Peyer's patch (tissue), 4 donors: ENCODE measurements around the gene GARIN5B. TPM values are rescaled to one million over a fixed set of nuclear protein-coding genes. Genes with fewer than 3 reads are reported as not detected.

ENCODE experiments used
- DNase-seq, 3 donors: peaks; one replicate each; pipeline ENCODE4 v3.0.0-alpha.2; 2017 to 2019
- H3K27ac ChIP-seq, 4 donors: fragments of 200-600 bp; sonication (generic); one replicate each; pipeline ENCODE4 v1.5.1; 2016 to 2019
- H3K27me3 ChIP-seq, 2 donors: fragments of 200-600 bp; sonication (generic); one replicate each; pipeline ENCODE4 v1.5.1; 2019
- H3K36me3 ChIP-seq, 3 donors: fragments of 200-600 bp; sonication (generic); one replicate each; pipeline ENCODE4 v1.5.1; 2016 to 2019
- H3K4me1 ChIP-seq, 4 donors: fragments of 200-600 bp; sonication (generic); one replicate each; pipeline ENCODE4 v1.5.1; 2016 to 2019
- H3K4me3 ChIP-seq, 4 donors: fragments of 200-600 bp; sonication (generic); 1 replicate in 3 of 4; 2 replicates in 1 of 4; pipeline ENCODE4 v1.5.1; 2016 to 2019; ENCODE audit warnings: mild to moderate bottlenecking in 1 of 4
- H3K9me3 ChIP-seq, 4 donors: fragments of 200-600 bp; sonication (generic); one replicate each; pipeline ENCODE4 v1.5.1; 2016 to 2019; ENCODE audit warnings: mild to moderate bottlenecking in 1 of 4
- CTCF ChIP-seq, 6 experiments: fragments of 450-650 bp in 4 of 6; fragments of 200-600 bp in 2 of 6; sonication (generic) in 1 of 6; IDR thresholded peaks; one replicate each; pipeline ENCODE4 v1.5.1; 2017 to 2019; ENCODE audit warnings: antibody characterized with exemption in 6 of 6, mild to moderate bottlenecking in 3 of 6, moderate library complexity in 1 of 6
- POLR2A ChIP-seq, 2 donors: fragments of 450-650 bp; IDR thresholded peaks; one replicate each; pipeline ENCODE4 v1.5.1; 2017; ENCODE audit warnings: antibody characterized with exemption in 2 of 2, mild to moderate bottlenecking in 2 of 2, moderate library complexity in 2 of 2
- total RNA-seq, 4 donors: library from RNA; depleted of rRNA; stranded (reverse); fragments of >200 nt; gene quantifications; one replicate each; pipeline ENCODE4 v1.1.0, GENCODE V29; 2016

Gene GARIN5B
- total RNA-seq, 4 donors from 2014 or later, result not detected

- Histone ChIP-seq H3K27me3 (no peaks in the 10 kb centered on the region), H3K4me3 (no peak overlapping the region), H3K4me1 (no peaks in the 10 kb centered on the region), H3K9me3 (no peaks in the 10 kb centered on the region), H3K36me3 (peaks cover 0 to 29% (median 0%) of the 10 kb centered on the region in 3 donors), H3K27ac (no peak overlapping the region)
- DNase-seq, result no peak
- TF ChIP-seq CTCF (IDR thresholded peaks at IDR 0.05), result no peak
- TF ChIP-seq POLR2A (IDR thresholded peaks at IDR 0.05), result no peak
Observed at GRCh38 chr19:55311797-55312196, 51.3 kb downstream of the GARIN5B start.

GRCh38 chr19:55311397-55311796, 51.7 kb downstream of the GARIN5B start:
- TF ChIP-seq CTCF (IDR thresholded peaks at IDR 0.05) (no peak), POLR2A (IDR thresholded peaks at IDR 0.05) (no peak)
- Histone ChIP-seq H3K36me3 (peaks cover 0 to 25% (median 0%) of the 10 kb centered on the region in 3 donors), H3K4me1 (no peaks in the 10 kb centered on the region)

DNA sequence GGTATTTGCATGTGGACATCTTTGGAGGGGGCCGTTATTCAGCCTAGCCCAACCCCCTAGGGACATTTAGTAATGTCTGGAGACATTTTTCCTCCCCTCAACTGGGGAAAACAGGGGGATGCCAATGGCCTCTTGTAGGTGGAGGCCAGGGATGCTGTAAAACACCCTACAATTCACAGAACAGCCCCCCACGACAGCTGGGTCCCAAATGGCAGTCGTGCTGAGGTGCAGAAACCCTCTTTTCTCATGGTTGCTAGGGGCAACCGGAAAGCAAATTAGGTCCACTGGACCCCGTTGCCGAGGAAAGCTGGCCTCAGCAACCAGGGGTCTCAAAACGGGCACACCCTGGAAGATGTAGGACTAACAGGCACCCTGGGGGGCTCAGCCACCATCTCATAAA, 52.6 kb downstream of the GARIN5B start:
- Histone ChIP-seq H3K4me1 (no peaks in the 10 kb centered on the region), H3K4me3 (no peak overlapping the region), H3K9me3 (no peaks in the 10 kb centered on the region), H3K27me3 (no peaks in the 10 kb centered on the region), H3K36me3 (peaks cover 0 to 16% (median 0%) of the 10 kb centered on the region in 3 donors), H3K27ac (no peak overlapping the region)
- no peak for TF ChIP-seq POLR2A (IDR thresholded peaks at IDR 0.05)
- no peak for TF ChIP-seq CTCF (IDR thresholded peaks at IDR 0.05)
- DNase-seq, result no peak

More at GRCh38 chr19:55311397-55311796, 51.7 kb downstream of the GARIN5B start:
- Histone ChIP-seq H3K27me3 (no peaks in the 10 kb centered on the region), H3K4me3 (no peak overlapping the region), H3K9me3 (no peaks in the 10 kb centered on the region), H3K27ac (no peak overlapping the region)
- DNase-seq, result no peak

DNA sequence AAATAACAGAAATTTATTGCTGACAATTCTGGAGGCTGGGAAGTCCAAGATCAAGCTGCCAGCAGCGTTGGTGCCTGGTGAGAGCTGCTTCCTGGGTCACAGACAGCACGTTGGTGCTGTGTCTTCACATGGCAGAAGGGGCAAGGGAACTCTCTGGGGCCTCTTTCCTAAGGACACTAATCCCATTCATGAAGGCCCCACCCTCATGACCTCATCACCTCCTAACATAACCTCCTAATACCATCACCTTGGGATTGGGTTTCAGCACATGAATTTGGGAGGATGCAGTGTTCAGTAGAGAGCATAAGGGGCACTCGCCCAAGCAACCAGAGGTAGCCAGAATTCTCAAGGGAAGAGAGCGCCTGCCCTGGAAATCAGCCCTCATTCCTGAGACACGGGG, 53.6 kb downstream of the GARIN5B start:
- Histone ChIP-seq H3K4me3 (no peak overlapping the region), H3K9me3 (no peaks in the 10 kb centered on the region), H3K27ac (no peak overlapping the region), H3K27me3 (no peaks in the 10 kb centered on the region), H3K36me3 (peaks cover 0 to 10% (median 0%) of the 10 kb centered on the region in 3 donors), H3K4me1 (no peaks in the 10 kb centered on the region)
- no peak for DNase-seq
- TF ChIP-seq POLR2A (IDR thresholded peaks at IDR 0.05), result no peak
- no peak for TF ChIP-seq CTCF (IDR thresholded peaks at IDR 0.05)

DNA sequence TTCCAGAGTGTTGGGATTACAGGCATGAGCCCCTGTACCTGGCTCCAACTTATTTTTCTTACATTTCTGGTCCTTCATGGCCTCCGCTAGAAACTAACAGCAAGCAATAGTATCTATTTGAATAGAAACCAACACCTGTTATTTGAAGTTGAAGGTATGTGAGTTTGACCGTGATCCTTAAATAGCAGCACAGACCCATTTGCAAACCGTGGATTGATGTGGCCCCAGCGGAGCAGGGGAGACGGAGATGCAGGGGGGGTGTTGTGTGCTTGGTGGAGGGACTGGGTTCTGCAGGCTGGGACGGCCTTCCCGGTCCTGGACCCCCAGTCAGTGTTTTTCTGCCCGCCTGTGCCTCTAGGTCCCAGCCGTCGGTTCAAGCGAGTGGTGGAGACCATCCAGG, 54.8 kb downstream of the GARIN5B start:
- Histone ChIP-seq H3K4me3 (no peak overlapping the region), H3K9me3 (no peaks in the 10 kb centered on the region), H3K27me3 (no peaks in the 10 kb centered on the region), H3K4me1 (no peaks in the 10 kb centered on the region), H3K27ac (no peak overlapping the region), H3K36me3 (peaks cover 0 to 6% (median 0%) of the 10 kb centered on the region in 3 donors)
- no peak for DNase-seq
- TF ChIP-seq POLR2A (IDR thresholded peaks at IDR 0.05), result no peak
- TF ChIP-seq CTCF (IDR thresholded peaks at IDR 0.05), result no peak

DNA sequence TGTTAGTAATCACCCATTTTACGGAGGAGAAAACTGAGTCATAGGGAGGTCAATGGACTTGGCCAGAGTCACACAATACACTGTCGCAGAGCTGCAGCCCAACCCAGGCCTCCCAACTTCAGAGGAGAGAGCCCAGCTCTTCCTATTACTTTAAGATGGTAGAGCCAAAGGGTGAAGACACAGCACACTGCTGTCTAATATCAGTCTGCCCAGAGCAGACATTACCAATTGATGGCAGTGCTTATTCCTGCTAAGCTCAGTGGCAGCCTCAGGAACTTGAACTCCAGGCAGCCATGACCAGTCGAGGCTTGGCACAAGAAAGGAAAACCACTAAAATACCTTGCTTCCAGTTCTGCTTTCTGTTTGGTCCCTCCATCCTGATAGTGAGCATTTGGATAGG, 56.3 kb downstream of the GARIN5B start:
- no peak for DNase-seq
- no peaks in the 10 kb centered on the region for H3K36me3 ChIP-seq
- H3K27ac ChIP-seq, result no peak overlapping the region
- no peaks in the 10 kb centered on the region for H3K9me3 ChIP-seq
- TF ChIP-seq CTCF (IDR thresholded peaks at IDR 0.05) (no peak), POLR2A (IDR thresholded peaks at IDR 0.05) (no peak)
- peaks cover 0 to 3% (median 0%) of the 10 kb centered on the region in 4 donors for H3K4me1 ChIP-seq
- H3K4me3 ChIP-seq, result no peak overlapping the region
- H3K27me3 ChIP-seq, result no peaks in the 10 kb centered on the region
